Measurements from ENCODE around the gene MARCKSL1.

MARCKSL1 gene

DNA sequence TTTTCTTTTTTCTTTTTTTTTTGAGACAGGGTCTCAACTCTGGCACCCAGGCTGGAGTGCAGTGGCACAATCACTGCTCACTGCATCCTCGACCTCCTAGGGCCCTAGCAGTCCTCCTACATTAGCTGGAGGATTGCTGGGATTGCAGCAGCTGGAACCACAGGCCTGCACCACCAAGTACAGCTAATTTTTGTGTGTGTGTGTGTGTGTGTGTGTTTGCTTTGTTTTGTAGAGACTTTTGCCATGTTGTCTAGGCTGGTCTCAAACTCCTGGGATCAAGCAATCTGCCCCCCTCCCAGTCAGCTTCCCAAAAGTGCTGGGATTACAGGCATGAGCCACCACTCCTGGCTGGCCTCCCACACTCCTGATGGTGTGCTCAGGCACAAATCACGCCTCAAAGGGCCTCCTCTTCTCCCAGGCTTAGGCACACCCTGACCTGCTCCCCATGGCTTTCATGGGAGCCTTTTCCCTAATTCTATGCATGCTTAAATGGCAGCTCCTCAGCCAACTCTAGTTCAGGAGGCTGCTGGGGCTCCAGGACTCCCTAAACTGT, 16.9 kb upstream of the MARCKSL1 start:
- FAIRE-seq, result no peak

DNA sequence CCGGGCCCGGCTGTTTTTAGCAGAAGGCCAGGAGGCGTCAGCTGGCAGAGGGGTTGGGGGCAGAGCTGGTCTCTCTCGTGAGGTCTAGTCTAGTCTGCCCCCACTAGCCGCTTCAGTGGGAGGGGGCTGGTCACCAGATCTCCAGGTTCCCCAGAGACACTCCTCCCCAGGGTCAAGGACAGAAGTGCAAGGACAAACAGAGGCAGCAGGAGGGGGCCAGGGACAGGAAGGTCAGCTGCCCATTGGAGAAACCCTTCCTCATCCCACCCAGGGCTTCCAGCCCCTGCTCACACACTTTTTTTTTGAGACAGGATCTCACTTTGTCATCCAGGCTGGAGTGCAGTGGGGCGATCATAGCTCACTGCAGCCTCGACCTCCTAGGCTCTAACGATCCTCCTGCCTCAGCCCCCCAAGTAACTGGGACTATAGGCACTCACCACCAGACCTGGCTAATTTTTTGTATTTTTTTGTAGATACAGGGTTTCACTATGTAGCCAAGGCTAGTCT, 16.3 kb upstream of the MARCKSL1 start:
- no peak for FAIRE-seq

DNA sequence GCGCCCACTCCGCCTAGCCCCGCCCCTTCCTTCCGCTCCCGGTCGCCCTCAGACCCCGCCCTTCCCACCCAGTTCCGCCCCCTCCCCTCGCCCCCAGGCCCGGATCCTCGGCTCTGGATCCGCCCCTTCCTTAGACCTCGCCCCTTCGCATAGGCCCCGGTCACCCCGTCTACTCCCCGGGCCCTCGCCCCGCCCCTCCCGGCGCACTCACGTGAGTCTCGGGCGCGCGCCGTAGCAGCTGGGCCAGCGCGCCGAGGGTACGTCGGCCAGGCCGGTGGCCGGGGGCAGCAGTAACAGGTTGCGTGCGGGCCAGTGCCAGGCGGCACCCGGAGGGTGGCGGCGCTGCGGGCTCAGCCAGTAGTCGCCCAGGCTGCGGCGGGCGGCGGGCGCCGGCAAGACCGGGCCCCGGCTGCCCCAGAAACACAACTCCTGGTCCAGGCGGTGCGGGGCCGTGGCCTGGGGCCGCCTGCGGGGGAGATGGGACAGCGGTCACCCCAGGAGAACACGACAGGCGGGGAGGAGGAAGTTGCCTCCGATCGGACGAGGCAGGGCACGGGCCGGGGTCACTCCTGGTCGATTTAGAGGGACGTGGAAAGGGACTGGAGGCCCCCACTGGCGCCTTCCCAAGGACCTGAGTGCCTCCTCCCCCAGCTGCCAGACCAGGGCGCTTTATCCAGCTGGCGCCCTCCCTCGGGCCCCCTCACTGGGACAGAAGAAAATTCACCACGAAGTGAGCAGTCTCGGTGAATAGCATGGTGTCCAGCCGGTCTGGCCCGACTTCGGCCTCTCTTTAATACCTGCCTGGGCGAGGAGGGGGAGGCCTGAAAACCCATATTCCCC, 15.6 kb upstream of the MARCKSL1 start:
- FAIRE-seq, result no peak

DNA sequence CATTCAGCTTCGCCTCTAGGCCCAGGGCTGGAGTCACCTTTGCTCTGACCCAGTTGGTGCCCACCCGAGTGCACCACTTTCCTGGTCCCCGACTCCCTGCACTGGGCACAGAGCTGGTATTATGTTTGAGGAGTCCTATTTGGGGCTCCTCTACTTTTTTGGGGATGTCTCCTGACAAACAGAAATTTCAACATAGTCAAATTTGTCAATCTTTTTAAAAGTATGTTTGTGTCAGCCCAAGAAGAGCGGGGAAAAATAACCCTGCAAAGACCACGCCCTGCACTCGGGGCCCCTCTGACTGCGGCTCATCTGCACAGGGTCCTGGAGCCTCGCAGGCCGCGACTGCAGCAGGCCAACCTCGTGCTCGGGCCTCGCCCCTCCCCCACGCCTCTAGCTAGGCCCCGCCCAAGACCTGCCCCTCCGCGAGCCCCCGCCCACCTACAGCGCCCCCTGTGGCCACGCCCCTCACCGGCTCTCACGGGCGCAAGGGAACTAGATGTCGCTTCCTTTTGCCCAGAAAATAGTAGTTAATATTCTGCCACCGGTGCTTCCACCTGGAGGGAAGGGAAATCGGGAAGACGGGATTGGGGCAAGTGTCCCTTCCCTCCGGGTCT, 14.9 kb upstream of the MARCKSL1 start:
- FAIRE-seq, result no peak

DNA sequence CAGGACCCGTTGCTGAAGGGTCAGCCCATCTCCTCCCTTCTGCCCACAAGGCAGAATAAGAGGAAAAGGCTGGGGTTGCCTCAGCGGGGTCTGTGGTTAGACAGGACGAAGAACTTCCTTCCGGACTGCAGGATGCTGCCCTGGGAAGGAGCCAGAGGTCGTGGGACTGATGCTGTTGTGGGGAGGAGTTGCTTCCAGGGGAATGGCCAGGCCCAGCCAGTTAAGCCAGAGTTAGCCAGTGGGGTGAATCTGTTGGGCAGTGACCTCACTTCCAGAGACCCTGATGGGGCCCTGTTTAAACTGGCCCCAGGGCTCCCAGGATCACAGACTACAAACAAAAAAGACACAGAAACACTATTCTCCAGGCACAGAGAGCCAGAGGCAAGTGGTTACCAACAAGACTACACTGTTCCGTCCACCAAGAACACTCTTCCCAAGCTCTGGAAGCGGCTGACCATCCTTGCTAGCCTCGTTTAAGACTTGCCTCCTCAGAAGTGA, 13.2 kb upstream of the MARCKSL1 start:
- FAIRE-seq, result no peak

DNA sequence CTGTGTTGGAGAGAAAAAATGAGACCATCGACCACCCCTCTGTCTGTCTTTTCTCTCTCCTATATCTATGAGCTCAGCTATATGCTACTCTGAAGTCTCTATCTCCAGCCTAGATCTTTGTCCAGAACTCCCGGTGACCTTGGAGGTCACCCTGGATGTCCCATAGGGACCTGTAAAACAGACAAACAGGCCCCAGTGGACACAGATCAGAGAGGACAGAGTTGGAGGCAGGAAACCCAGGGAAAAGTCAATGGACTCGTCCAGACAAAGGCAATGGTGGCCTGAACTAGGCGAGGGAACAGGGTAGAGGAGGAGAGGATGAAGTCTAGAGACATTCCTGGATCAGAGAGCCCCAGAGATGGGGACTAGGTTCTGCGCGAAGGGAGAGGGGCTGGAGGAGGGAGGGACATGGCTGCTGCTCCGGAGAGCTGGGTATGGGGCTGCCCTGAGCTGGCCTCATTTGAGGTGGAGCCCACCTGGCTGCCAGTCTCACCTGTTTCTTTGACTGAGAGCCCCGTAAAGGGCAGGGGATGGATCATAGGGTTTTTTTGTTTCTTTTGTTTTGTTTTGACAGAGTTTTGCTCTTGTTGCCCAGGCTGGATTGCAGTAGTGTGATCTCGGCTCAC, 10.6 kb upstream of the MARCKSL1 start:
- no peak for FAIRE-seq

DNA sequence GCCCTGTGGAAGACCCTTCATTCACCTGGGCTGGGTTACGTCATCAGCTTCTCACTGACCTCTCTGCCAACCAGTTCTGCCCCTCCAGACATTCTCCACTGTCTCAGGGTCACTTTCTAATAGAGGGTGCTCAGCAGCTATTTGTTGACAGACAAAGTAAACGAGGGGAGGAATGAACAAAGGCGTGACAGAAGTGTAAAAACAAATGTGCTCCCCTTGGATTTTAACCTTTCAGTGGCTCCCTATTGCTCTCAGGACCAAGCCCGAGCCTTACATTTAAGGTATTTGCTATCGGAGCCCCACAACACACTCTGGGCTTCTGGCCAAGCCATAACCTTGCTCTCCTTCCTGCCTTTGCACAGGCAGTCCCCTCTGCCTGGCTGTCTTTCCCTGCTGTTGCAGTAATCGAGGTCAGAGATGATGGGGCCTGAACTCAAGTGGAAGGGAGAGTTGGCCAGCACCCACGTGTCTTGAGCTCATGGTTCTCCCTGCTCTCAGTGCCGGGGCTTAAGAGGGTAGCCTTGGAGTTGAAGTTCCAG, 9.3 kb upstream of the MARCKSL1 start:
- FAIRE-seq, result no peak

DNA sequence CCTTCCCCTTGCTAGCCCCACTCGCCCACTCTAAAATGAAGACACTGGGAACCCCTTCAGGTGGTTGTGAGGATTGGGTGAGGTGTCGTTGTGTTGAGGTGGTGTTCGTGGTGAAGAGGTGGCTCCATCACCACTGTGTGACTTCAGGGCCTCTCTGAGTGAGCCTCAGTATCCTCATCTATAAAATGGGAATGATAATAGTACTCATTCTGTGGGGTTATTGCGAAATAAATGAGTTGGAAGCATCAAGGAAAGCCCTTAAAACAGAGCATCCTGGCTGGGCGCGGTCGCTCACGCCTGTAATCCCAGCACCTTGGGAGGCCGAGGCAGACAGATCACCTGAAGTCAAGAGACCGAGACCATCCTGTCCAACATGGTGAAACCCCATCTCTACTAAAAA, 6.7 kb upstream of the MARCKSL1 start:
- no peak for FAIRE-seq

DNA sequence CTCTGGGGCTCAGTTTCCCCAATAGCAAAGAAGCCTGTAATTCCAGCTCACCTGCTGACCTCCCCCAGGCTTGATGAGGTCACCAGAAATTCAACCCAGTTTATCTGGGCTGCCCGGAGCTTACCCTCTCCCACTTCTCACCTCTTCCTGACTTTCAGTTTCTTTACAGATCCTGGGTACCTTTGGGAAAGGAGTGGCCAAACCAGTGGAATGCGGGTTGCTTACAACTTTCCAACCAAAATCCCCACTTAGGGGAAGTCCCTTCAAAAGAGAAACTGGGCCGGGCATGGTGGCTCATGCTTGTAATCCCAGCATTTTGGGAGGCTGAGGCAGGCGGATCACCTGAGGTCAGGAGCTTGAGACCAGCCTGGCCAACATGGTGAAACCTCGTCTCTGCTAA, 5.9 kb upstream of the MARCKSL1 start:
- FAIRE-seq, result no peak

DNA sequence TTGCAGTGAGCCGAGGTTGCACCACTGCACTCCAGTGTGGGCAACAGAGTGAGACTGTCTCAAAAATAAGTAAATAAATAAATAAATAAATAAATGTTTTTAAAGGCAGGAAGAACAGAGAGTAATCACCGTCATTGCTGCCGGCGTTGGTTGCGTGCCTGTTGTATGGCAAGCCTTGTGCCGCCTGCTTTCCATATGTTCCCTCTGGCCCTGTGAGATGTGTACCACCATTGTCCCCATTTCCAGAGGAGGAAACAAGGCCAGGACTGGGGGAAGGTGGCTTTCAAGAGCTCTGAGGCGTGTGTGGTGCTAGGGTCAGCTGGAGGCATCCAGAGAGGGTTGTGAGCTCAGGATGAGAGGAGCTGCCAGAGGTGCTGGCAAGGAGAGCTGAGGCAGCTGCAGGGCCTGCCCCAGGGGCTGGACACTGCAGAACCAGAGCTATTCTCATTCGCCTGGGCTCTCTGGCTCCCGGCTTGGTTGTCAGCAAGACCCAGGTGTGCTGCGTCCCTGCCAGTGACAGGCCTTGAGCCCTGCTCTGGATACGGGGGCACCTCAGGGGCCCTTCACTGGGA, 5.2 kb upstream of the MARCKSL1 start:
- no peak for FAIRE-seq

DNA sequence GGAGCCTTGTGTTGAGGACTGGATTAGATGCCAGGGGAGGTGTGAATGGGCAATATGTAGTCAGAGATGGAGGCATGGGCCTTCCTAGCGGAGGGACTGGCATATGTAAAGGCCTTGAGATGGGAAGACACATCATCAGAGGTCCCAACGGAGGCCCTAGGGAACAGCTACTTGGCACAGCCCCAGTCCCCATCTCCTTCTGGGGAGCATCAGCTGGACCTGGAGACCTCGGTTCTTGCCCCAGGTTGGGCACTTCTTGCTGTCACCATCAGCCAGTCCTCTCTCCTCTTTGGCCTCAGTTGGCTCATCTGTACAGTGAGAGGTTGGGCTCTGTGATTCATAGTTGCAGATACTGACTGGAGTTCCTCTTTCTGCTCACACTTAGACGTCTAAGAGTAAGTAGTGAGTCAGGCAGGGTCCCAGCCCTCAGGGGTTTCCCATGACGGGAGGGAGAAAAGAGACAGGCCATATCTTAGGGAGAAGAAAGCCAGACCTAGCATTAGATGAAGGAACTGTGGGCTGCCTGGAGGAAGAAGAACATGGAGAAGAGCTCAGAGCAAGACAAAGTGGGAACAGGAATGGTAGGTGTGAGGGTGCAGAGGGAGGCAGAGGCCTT, 3.4 kb upstream of the MARCKSL1 start:
- FAIRE-seq, result no peak

DNA sequence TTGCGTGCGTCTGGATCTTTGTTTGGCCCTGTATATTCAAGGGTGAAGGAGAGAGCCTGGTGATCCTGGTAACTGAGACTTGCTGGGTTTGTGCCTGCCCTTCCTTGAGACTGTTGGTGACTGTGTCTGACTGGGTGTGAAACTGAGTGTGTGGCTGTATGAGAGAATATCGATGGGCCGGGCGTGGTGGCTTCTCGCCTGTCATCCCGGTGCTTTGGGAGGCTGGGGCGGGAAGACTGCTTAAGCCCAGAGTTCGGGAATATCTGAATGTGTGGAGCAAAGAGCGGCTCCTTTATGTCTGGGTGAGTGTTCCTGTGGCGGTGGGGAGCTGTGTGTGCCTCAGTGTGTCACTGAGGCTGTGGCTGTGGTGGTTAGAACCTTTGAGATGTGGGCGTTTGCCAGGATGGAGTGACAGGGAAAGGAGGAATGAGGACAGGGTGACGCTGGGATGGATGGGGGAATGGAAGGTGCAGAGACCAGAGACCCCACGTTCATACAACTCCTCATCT, 2.7 kb upstream of the MARCKSL1 start:
- no peak for FAIRE-seq

DNA sequence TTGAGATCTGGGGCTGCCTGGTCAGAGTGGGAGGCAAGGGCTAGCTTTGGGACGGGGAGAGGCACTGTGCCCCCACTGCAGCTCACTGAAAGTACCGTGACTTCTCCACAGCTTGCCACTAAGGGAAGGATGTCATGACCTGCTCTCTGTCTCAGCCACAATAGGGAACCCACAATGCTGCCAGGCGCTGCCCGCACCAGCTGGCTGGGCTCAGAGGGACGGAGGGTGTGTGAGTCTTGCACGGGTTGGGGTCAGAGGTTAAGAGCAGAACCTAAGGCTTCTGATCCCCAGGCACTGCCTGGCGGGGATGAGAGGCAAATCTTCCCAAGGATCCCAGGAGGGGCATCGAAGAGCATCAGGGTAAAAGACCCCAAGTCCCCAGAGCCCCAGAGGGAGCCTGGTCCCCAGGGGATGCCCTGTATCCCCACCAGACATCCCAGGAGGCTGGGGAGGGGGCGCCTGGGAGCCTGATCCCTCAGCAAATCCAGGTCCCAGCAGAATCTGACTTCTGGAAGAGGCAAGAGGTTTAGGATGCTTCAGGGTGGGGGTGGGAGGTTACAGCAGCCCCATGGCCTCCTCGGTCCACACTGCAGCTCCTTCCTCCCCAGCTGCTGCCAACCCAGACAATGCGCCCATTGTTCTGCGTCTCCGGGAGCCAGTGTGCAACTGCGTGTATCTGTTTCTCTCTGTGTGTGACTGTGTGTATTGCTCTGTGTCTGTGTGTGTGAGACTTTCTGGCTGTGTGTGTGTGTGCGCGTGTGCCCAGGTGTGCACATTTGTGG, 2.0 kb upstream of the MARCKSL1 start:
- FAIRE-seq, result no peak

DNA sequence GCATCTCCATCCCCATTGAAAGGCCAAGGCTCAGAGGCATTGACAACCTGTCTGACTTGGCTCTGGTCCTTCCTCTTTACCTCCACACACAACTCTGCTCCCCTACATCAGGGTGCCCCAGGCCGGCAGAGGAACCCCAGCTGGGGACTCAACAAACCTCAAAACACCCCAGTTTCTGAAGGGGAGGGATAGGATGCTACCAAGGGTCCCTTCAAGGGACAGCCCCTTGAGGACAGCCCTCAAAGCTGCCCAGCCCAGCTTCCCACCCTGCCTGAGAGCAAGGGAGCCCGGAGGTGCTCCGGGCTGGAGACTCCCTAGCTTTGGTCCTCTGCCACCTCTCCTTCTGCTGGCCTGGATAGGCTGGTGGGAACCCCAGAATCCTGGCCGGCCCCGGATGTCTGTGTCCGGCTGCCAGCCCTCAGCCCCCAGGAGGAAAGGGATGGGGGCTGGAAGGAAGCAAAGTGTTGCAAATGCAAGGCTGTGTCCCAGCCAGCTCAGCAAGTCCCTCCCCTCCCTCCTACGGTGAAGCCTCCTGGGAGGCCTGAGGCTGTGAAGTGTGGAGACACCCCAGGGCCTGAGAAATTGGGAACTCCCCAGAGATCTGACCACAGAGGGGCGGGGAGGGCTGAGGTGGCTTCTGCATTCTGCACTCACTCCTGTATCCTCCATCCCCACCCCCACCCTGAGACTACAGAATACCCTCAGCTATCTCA, 1.1 kb upstream of the MARCKSL1 start:
- no peak for FAIRE-seq

DNA sequence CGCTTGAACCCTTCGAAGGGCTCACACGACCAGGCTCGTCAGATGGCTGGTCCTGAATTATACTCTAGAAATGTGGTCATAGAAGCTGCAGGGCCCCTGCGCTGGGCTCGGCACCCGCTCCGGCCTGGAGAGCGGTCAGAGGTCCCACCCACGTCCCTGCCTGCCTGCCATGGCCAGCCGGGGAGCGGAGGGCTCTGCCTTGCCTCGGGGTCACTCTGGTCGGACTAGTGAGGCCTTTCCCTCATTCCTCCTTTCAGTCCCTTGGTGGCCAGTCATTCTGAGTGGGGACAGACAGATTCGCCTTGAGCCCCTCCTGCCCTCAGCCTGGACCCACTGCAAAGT, 529 bp upstream of the MARCKSL1 start:
- FAIRE-seq, result no peak

DNA sequence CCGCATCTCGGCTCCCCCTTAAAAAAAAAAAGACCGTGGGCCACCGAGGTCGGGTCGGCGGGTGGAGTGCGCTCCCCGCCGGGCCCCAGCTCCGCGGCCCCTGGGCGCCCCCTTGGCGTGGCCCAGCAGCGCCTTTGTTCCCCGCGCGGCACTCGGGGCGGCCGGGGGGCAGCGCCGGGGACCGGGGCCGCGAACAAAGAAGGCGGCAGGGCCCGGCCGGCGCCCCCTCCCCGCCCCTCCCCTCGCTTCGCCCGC, 571 bp downstream of the MARCKSL1 start:
- no peak for FAIRE-seq

DNA sequence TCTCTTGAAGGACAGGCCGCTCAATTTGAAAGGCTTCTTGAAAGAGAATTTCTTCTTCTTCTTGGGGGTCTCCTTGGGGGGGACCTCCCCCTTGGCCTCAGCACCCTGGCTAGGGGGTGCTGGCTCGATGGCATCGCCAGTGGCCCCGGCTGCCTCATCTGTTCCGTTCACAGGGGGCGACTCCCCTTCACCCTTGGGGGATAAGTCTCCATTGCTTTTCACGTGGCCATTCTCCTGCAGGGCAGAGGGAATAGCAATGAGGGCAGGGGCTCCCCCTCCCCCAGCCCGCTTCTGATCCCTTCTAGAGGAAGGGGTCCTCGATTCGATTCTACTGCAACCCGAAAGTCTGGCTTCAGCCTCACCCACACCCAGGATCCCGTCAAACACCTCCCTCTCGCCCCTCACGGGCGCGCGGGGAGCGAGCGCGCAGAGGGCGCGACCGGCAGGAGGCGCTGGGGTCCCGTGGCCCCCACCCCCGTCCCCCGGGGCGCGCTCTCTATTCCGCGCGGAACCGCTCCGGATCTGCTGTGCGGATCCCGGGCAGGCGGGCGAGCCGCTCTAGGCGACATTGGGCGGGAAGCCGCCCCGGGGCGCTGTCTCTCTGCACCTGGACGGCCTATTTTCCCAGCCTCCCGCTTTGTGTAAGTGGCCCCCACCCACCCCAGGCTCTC, 1.0 kb downstream of the MARCKSL1 start:
- FAIRE-seq, result no peak

DNA sequence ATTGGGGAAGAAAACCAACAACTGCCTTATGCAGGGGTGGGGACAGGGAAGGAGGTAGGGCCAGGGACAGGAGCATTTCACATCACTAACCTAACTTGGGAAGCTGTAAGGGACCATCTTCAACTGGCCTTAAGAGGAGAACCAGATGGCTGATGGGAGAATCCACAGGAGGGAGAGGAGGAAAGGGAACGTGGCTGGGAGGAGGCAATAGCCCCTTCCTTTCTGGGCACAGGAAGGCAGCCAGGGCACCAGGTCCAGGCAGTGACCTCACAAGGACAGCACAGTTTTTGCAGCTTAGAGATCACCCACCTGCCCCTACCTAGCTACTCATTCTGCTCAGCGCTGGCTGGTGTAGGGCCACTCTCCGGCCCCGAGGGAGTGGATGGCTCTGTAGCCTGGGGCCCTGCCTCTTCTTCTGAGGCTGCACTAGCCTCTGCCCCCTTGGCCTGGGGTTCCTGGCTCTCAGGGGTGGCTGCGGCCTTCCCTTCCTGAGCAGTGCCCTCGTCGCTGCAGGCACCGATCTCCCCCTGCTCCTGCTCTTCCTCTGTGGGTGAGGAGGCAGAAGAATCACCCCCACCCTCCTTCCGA, 1.7 kb downstream of the MARCKSL1 start:
- FAIRE-seq, result no peak

DNA sequence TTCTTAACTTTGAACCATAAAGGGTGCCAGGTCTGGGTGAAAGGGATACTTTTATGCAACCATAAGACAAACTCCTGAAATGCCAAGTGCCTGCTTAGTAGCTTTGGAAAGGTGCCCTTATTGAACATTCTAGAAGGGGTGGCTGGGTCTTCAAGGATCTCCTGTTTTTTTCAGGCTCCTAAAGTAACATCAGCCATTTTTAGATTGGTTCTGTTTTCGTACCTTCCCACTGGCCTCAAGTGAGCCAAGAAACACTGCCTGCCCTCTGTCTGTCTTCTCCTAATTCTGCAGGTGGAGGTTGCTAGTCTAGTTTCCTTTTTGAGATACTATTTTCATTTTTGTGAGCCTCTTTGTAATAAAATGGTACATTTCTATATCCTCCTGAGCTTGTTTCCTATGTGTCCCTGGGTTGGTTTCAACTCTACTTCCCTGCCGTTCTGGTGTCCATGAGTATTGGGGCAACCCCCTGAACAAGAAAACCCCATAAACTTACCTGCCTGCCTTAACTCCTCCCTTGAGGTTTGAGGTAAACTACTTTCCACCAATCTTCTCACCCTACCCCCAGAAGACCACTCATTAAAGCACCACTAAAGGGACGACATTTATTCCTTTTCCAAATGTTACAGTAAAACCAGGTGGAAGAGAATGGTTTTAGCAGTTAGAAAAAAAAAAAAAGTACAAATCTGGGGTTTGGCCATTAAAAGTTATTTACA, 2.6 kb downstream of the MARCKSL1 start:
- no peak for FAIRE-seq

Data from TTC549 (cell line).